BLaER1 treated with 17β-estradiol and CSF1 and Interleukin-3, amounts not matched to agents 10 nM and 100 nM (cell line): ENCODE results near the gene CDKAL1.
"Not testable (repeated sequence)": the region's sequence is repeated elsewhere in the genome, so short reads cannot be mapped to it uniquely, and the experiment has no call there.

ENCODE experiments used
- H3K27ac ChIP-seq, 11 experiments: shearing (Covaris generic); formaldehyde crosslinking; 2 replicates each; pipeline ENCODE4 v1.8.1; 2022
- H3K27me3 ChIP-seq, 11 experiments: shearing (Covaris generic); formaldehyde crosslinking; 2 replicates each; pipeline ENCODE4 v1.8.1; 2022
- H3K36me3 ChIP-seq, 11 experiments: shearing (Covaris generic); formaldehyde crosslinking; 2 replicates each; pipeline ENCODE4 v1.8.1; 2022
- H3K4me1 ChIP-seq, 10 experiments: shearing (Covaris generic); formaldehyde crosslinking; 2 replicates each; pipeline ENCODE4 v1.8.1; 2022
- H3K4me2 ChIP-seq, 11 experiments: shearing (Covaris generic); formaldehyde crosslinking; 2 replicates each; pipeline ENCODE4 v1.8.1; 2022
- H3K4me3 ChIP-seq, 10 experiments: shearing (Covaris generic); formaldehyde crosslinking; 2 replicates each; pipeline ENCODE4 v1.8.1; 2022
- H3K9ac ChIP-seq, 11 experiments: shearing (Covaris generic); formaldehyde crosslinking; 2 replicates each; pipeline ENCODE4 v1.8.1; 2022
- H3K9me3 ChIP-seq, 11 experiments: shearing (Covaris generic); formaldehyde crosslinking; replicated peaks in 1 of 11; 2 replicates each; pipeline ENCODE4 v1.8.1; 2022
- H4K20me1 ChIP-seq, 11 experiments: shearing (Covaris generic); formaldehyde crosslinking; 2 replicates each; pipeline ENCODE4 v1.8.1; 2022
- Cebpa-rat ChIP-seq, 11 experiments: shearing (Covaris generic); IDR thresholded peaks; 2 replicates each; pipeline ENCODE4 v1.8.1; 2022

Gene CDKAL1

DNA sequence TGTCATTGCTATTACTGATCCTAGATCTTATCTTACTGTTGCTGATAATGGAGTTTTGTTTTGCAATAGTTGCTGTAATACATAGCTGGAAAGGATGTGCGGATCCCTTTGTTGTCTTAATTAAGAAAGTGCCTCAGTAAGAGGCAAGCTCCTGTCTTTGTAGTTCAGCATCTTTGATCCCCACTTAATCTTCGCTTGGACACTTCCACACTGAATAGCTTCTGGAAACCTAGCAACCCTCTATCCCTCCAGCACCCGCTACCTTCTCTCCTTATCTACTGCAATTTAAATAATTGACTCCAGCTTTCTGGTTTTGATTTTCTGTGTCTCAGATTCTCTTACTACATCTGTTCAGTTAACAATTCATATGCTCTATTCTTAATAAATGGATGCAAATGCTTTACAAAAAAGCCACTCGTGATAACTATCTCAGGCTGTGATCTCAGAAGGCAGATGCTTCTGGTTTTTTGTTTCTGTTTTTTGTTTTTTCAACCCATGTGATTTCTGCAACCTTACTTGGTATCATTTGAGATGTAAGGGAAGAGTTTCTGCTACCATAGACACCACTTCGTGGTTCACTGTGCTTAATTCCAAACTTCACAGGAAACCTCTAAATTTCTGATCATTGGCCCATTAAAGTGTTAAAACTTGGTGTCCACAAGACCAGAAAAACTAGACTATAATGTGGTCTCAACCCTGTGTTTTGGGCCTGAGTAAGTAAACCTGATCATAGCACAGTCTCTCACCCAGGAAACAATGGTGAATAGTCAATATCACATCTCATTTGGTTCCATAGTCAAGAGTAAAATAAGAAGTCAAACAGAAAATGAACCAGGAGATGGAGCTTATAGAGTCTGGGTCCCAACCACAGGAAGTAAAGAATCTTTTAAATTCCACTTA lies 707.2 kb downstream of the CDKAL1 start:
- H3K27me3 ChIP-seq, result no peaks in the 10 kb centered on the region
- H3K36me3 ChIP-seq, result no peaks in the 10 kb centered on the region
- TF ChIP-seq Cebpa-rat (IDR thresholded peaks at IDR 0.05), result no peak
- peaks cover 17 to 31% (median 22%) of the 10 kb centered on the region in 11 experiments; a peak in 21 of 22 replicates for H3K9me3 ChIP-seq
- H3K27ac ChIP-seq, result no peak overlapping the region
- H3K4me1 ChIP-seq, result peaks cover 0 to 9% (median 0%) of the 10 kb centered on the region in 10 experiments; a peak in 4 of 20 replicates
- H3K4me3 ChIP-seq, result no peak overlapping the region
- H3K9ac ChIP-seq, result no peak overlapping the region
- peak overlapping the region in 1 of 11 experiments; percentile 31; a peak in 3 of 22 replicates for H3K4me2 ChIP-seq
- no peaks in the 10 kb centered on the region for H4K20me1 ChIP-seq

GRCh38 chr6:21244897-21245470 lies 710.7 kb downstream of the CDKAL1 start:
- no peak overlapping the region for H3K4me2 ChIP-seq
- H4K20me1 ChIP-seq, result no peaks in the 10 kb centered on the region
- no peaks in the 10 kb centered on the region for H3K27me3 ChIP-seq
- peaks cover 0 to 8% (median 4%) of the 10 kb centered on the region in 11 experiments; a peak in 14 of 22 replicates for H3K9me3 ChIP-seq
- no peak overlapping the region for H3K27ac ChIP-seq
- no peak overlapping the region for H3K4me3 ChIP-seq
- peaks cover 0 to 9% (median 0%) of the 10 kb centered on the region in 10 experiments; a peak in 4 of 20 replicates for H3K4me1 ChIP-seq
- H3K9ac ChIP-seq, result no peak overlapping the region
- no peaks in the 10 kb centered on the region for H3K36me3 ChIP-seq
- TF ChIP-seq Cebpa-rat (IDR thresholded peaks at IDR 0.05), result no peak

DNA sequence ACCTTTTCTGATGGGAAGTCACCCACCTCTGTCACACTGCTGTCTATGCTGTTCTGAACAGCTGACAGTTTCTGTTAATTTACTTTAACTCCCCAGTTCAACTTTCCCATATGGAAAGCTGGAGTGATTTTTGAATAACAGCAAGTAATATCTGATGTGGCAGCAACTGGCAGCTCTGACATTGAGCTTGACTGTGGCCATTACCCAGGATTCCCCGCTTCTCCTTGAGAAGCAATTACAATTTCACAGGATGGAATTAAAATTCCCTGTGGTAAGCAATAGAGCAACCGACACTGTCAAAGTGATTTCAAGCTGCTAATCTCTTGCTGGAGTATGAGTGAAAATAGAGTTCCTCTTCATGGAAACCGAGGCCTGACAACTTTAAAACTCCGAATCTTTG lies 711.2 kb downstream of the CDKAL1 start:
- H3K4me2 ChIP-seq, result no peak overlapping the region
- no peaks in the 10 kb centered on the region for H3K27me3 ChIP-seq
- no peaks in the 10 kb centered on the region for H3K36me3 ChIP-seq
- H3K27ac ChIP-seq, result no peak overlapping the region
- H4K20me1 ChIP-seq, result no peaks in the 10 kb centered on the region
- H3K4me3 ChIP-seq, result no peak overlapping the region
- no peak for TF ChIP-seq Cebpa-rat (IDR thresholded peaks at IDR 0.05)
- peaks cover 0 to 3% (median 0%) of the 10 kb centered on the region in 11 experiments; a peak in 3 of 22 replicates for H3K9me3 ChIP-seq
- no peak overlapping the region for H3K9ac ChIP-seq
- peaks cover 0 to 9% (median 0%) of the 10 kb centered on the region in 10 experiments; a peak in 4 of 20 replicates for H3K4me1 ChIP-seq

DNA sequence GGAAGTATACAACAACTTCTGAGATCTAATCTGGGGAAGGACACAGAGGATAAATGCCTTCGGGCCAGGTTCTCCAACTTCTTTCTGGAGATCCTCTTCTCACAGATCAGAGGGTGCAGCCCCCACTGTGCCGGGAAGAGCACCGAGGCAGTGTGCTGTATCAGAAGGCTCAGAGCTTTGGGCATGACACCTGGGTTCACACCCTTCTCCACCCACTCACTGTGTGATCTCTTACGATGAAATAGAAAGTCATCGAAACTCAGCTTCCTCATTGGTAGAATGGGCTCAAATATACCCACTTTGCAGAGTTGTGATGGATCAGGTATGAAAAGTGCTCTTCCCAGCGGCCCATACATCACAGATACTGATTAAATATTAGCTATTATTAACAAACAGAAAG lies 711.8 kb downstream of the CDKAL1 start:
- Histone ChIP-seq H3K27me3 (no peaks in the 10 kb centered on the region), H3K9ac (no peak overlapping the region), H3K4me1 (peaks cover 0 to 8% (median 0%) of the 10 kb centered on the region in 10 experiments; a peak in 4 of 20 replicates), H3K27ac (no peak overlapping the region), H4K20me1 (no peaks in the 10 kb centered on the region), H3K9me3 (no peaks in the 10 kb centered on the region), H3K4me2 (no peak overlapping the region), H3K36me3 (no peaks in the 10 kb centered on the region), H3K4me3 (no peak overlapping the region)
- no peak for TF ChIP-seq Cebpa-rat (IDR thresholded peaks at IDR 0.05)

DNA sequence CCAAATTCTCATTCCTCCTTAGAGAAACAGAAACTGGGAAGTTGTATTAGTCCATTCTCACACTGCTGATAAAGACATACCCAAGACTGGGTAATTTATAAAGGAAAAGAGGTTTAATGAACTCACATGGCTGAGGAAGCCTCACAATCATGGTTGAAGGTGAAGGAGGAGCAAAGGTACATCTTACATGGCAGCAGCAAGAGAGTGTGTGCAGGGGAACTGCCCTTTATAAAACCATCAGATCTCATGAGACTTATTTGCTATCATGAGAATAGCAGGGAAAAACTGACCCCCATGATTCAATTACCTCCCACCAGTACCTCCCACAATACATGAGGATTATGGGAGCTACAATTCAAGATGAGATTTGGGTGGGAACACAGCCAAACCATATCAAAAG lies 720.2 kb downstream of the CDKAL1 start:
- H3K4me3 ChIP-seq, H3K9me3 ChIP-seq, H3K4me1 ChIP-seq, H4K20me1 ChIP-seq, H3K36me3 ChIP-seq, H3K9ac ChIP-seq, H3K4me2 ChIP-seq, H3K27ac ChIP-seq, H3K27me3 ChIP-seq: not testable (repeated sequence)

GRCh38 chr6:21256197-21256596 lies 721.9 kb downstream of the CDKAL1 start:
- H3K27ac ChIP-seq, result no peak overlapping the region
- H3K9ac ChIP-seq, result no peak overlapping the region
- H3K4me2 ChIP-seq, result no peak overlapping the region
- H3K9me3 ChIP-seq, result peaks cover 0 to 5% (median 0%) of the 10 kb centered on the region in 11 experiments; a peak in 3 of 22 replicates
- no peaks in the 10 kb centered on the region for H4K20me1 ChIP-seq
- no peaks in the 10 kb centered on the region for H3K36me3 ChIP-seq
- TF ChIP-seq Cebpa-rat (IDR thresholded peaks at IDR 0.05), result no peak
- H3K27me3 ChIP-seq, result no peaks in the 10 kb centered on the region
- H3K4me3 ChIP-seq, result no peak overlapping the region
- no peaks in the 10 kb centered on the region for H3K4me1 ChIP-seq

DNA sequence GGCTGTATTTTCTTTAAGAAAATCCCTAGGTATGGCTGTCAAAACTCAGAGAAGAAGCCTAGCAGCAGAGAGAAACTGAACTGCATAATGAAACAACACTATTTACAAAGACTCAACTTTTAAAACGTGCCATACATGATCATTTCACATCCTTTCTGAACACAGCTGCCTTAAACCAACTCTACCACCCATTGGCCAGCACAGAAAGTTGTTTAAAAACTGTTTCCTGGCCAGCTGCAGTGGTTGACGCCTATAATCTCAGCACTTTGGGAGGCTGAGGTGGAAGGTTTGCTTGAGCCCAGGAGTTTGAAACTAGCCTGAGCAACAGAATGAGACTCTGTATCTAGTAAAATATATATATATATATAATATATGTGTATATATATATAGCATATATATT lies 722.9 kb downstream of the CDKAL1 start:
- Histone ChIP-seq H3K36me3 (no peaks in the 10 kb centered on the region), H4K20me1 (no peaks in the 10 kb centered on the region), H3K27ac (no peak overlapping the region), H3K9me3 (peaks cover 0 to 5% (median 0%) of the 10 kb centered on the region in 11 experiments; a peak in 3 of 22 replicates), H3K9ac (no peak overlapping the region), H3K27me3 (no peaks in the 10 kb centered on the region), H3K4me3 (no peak overlapping the region), H3K4me1 (no peaks in the 10 kb centered on the region), H3K4me2 (no peak overlapping the region)
- no peak for TF ChIP-seq Cebpa-rat (IDR thresholded peaks at IDR 0.05)

GRCh38 chr6:21258665-21259064 lies 724.4 kb downstream of the CDKAL1 start:
- no peak overlapping the region for H3K4me3 ChIP-seq
- H4K20me1 ChIP-seq, result no peaks in the 10 kb centered on the region
- TF ChIP-seq Cebpa-rat (IDR thresholded peaks at IDR 0.05), result no peak
- no peak overlapping the region for H3K27ac ChIP-seq
- no peaks in the 10 kb centered on the region for H3K36me3 ChIP-seq
- no peaks in the 10 kb centered on the region for H3K27me3 ChIP-seq
- no peak overlapping the region for H3K4me2 ChIP-seq
- H3K4me1 ChIP-seq, result no peaks in the 10 kb centered on the region
- H3K9ac ChIP-seq, result no peak overlapping the region
- H3K9me3 ChIP-seq, result peaks cover 0 to 4% (median 0%) of the 10 kb centered on the region in 11 experiments; a peak in 5 of 22 replicates

- H3K4me3 ChIP-seq, result no peak overlapping the region
- no peaks in the 10 kb centered on the region for H4K20me1 ChIP-seq
- no peaks in the 10 kb centered on the region for H3K27me3 ChIP-seq
- H3K9me3 ChIP-seq, result peaks cover 0 to 7% (median 0%) of the 10 kb centered on the region in 11 experiments; a peak in 5 of 22 replicates
- H3K27ac ChIP-seq, result no peak overlapping the region
- H3K9ac ChIP-seq, result no peak overlapping the region
- H3K4me2 ChIP-seq, result no peak overlapping the region
- H3K4me1 ChIP-seq, result no peaks in the 10 kb centered on the region
- TF ChIP-seq Cebpa-rat (IDR thresholded peaks at IDR 0.05), result no peak
- H3K36me3 ChIP-seq, result no peaks in the 10 kb centered on the region
These were observed 725.4 kb downstream of the CDKAL1 start for GRCh38 chr6:21259660-21260059.
